Measurements from ENCODE around the gene HDAC5.
A peak's percentile ranks its signal among the peaks of the same experiment; 100 is the strongest.

The HDAC5 gene

GRCh38 chr17:44074231-44074910 is 49.1 kb downstream of the HDAC5 start:
- Histone ChIP-seq H4K20me1 (ENCODE audit: insufficient read depth, low read length) (no peaks in the 10 kb centered on the region), H3K36me3 (replicated peaks; ENCODE audit: low read depth, low read length) (peaks cover 21% of the 10 kb centered on the region), H3K4me2 (ENCODE audit: low read length) (no peak overlapping the region), H3K79me2 (ENCODE audit: low read length) (peaks cover 22% of the 10 kb centered on the region), H3K9me3 (ENCODE audit: insufficient read depth, low read length) (no peaks in the 10 kb centered on the region), H3K4me3 (ENCODE audit: low read length) (no peak overlapping the region), H2AFZ (ENCODE audit: low read depth, low read length) (no peak overlapping the region), H3K27ac (ENCODE audit: low read length) (no peak overlapping the region), H3K9ac (ENCODE audit: low read length) (no peak overlapping the region), H3K27me3 (ENCODE audit: low read depth, low read length) (no peaks in the 10 kb centered on the region), H3K4me1 (ENCODE audit: low read length) (peaks cover 12% of the 10 kb centered on the region)
- TF ChIP-seq CTCF (IDR thresholded peaks at IDR 0.05; ENCODE audit: low read depth, low read length) (no peak), EZH2phosphoT487 (IDR thresholded peaks at IDR 0.05; ENCODE audit: low read depth) (no peak)

- H3K27ac ChIP-seq (ENCODE audit: low read length) = peak overlapping the region; percentile 80; the same call in 1 of the 2 replicates
These were observed 51.7 kb downstream of the HDAC5 start for GRCh38 chr17:44071772-44072171.

GRCh38 chr17:44071198-44071520 is 52.3 kb downstream of the HDAC5 start:
- H4K20me1 ChIP-seq (ENCODE audit: insufficient read depth, low read length) = no peaks in the 10 kb centered on the region
- H2AFZ ChIP-seq (ENCODE audit: low read depth, low read length) = peak overlapping the region; percentile 63; the same call in 1 of the 2 replicates
- peak overlapping the region; percentile 91 for H3K9ac ChIP-seq (ENCODE audit: low read length)
- no peaks in the 10 kb centered on the region for H3K9me3 ChIP-seq (ENCODE audit: insufficient read depth, low read length)
- peaks cover 19% of the 10 kb centered on the region for H3K4me1 ChIP-seq (ENCODE audit: low read length)
- peak overlapping the region; percentile 95 for H3K4me3 ChIP-seq (ENCODE audit: low read length)
- peak overlapping the region; percentile 80 for H3K27ac ChIP-seq (ENCODE audit: low read length)
- peaks cover 4% of the 10 kb centered on the region for H3K36me3 ChIP-seq (replicated peaks; ENCODE audit: low read depth, low read length)
- peaks cover 30% of the 10 kb centered on the region for H3K79me2 ChIP-seq (ENCODE audit: low read length)
- no peak for TF ChIP-seq EZH2phosphoT487 (IDR thresholded peaks at IDR 0.05; ENCODE audit: low read depth)
- H3K27me3 ChIP-seq (ENCODE audit: low read depth, low read length) = no peaks in the 10 kb centered on the region
- H3K4me2 ChIP-seq (ENCODE audit: low read length) = peak overlapping the region; percentile 72

More at GRCh38 chr17:44071772-44072171, 51.7 kb downstream of the HDAC5 start:
- Histone ChIP-seq H3K9me3 (ENCODE audit: insufficient read depth, low read length) (no peaks in the 10 kb centered on the region), H3K4me1 (ENCODE audit: low read length) (peaks cover 19% of the 10 kb centered on the region), H2AFZ (ENCODE audit: low read depth, low read length) (no peak overlapping the region), H3K36me3 (replicated peaks; ENCODE audit: low read depth, low read length) (peaks cover 8% of the 10 kb centered on the region), H3K27me3 (ENCODE audit: low read depth, low read length) (no peaks in the 10 kb centered on the region), H3K79me2 (ENCODE audit: low read length) (peaks cover 24% of the 10 kb centered on the region), H4K20me1 (ENCODE audit: insufficient read depth, low read length) (no peaks in the 10 kb centered on the region), H3K4me3 (ENCODE audit: low read length) (peak overlapping the region; percentile 95), H3K9ac (ENCODE audit: low read length) (peak overlapping the region; percentile 91), H3K4me2 (ENCODE audit: low read length) (peak overlapping the region; percentile 72)
- TF ChIP-seq EZH2phosphoT487 (IDR thresholded peaks at IDR 0.05; ENCODE audit: low read depth) = no peak
- TF ChIP-seq CTCF (IDR thresholded peaks at IDR 0.05; ENCODE audit: low read depth, low read length) = no peak

- no peaks in the 10 kb centered on the region for H3K27me3 ChIP-seq (ENCODE audit: low read depth, low read length)
- peaks cover 19% of the 10 kb centered on the region for H3K4me1 ChIP-seq (ENCODE audit: low read length)
- peak within 1 kb of the TSS; percentile 95 for H3K4me3 ChIP-seq (ENCODE audit: low read length)
- H3K9ac ChIP-seq (ENCODE audit: low read length) = peak within 1 kb of the TSS; percentile 91
- H3K36me3 ChIP-seq (replicated peaks; ENCODE audit: low read depth, low read length) = peaks cover 2% of the 10 kb centered on the region
- peaks cover 35% of the 10 kb centered on the region for H3K79me2 ChIP-seq (ENCODE audit: low read length)
- peak within 1 kb of the TSS; percentile 80 for H3K27ac ChIP-seq (ENCODE audit: low read length)
- no peaks in the 10 kb centered on the region for H3K9me3 ChIP-seq (ENCODE audit: insufficient read depth, low read length)
- H3K4me2 ChIP-seq (ENCODE audit: low read length) = peak within 1 kb of the TSS; percentile 72
- peak within 1 kb of the TSS; percentile 63; the same call in 1 of the 2 replicates for H2AFZ ChIP-seq (ENCODE audit: low read depth, low read length)
- TF ChIP-seq EZH2phosphoT487 (IDR thresholded peaks at IDR 0.05; ENCODE audit: low read depth) = no peak
- TF ChIP-seq CTCF (IDR thresholded peaks at IDR 0.05; ENCODE audit: low read depth, low read length) = no peak
- H4K20me1 ChIP-seq (ENCODE audit: insufficient read depth, low read length) = no peaks in the 10 kb centered on the region
These were observed 52.8 kb downstream of the HDAC5 start, which contains the start of gene G6PC3 for GRCh38 chr17:44070455-44071197. Gene G6PC3, plus strand, starts transcription at chr17:44070735. Its CDS starts 231 bp downstream, at chr17:44070966.

Measured in OCI-LY3 (cell line).